NCI-H2227 treated with DMSO at 0.1 percent for 48 hours (cell line): ENCODE data around the gene LXN.
A peak's percentile ranks its signal among the peaks of the same experiment; 100 is the strongest.
"Not testable (repeated sequence)": the region's sequence is repeated elsewhere in the genome, so short reads cannot be mapped to it uniquely, and the experiment has no call there.

ENCODE experiments used
- DNase-seq: peaks from one replicate; lab custom pipeline; 2025; lab: John Stamatoyannopoulos, UW

Gene LXN

GRCh38 chr3:158672215-158673176, at the start of gene LXN:
Gene LXN, minus strand, starts transcription at chr3:158672648. Its CDS starts 170 bp downstream, at chr3:158672478.
- DNase-seq = peak; percentile 70

GRCh38 chr3:158722108-158722507, 49.7 kb upstream of the LXN start:
- no peak for DNase-seq

GRCh38 chr3:158718490-158719170, 46.2 kb upstream of the LXN start:
- no peak for DNase-seq

GRCh38 chr3:158717576-158717975, 45.1 kb upstream of the LXN start:
- DNase-seq = no peak

- DNase-seq = no peak
Observed at GRCh38 chr3:158713094-158713499, 40.6 kb upstream of the LXN start.

GRCh38 chr3:158712443-158712842, 40.0 kb upstream of the LXN start:
- DNase-seq = no peak

GRCh38 chr3:158711886-158712285, 39.4 kb upstream of the LXN start:
- no peak for DNase-seq

- DNase-seq = no peak
Observed at GRCh38 chr3:158710601-158711000, 38.2 kb upstream of the LXN start.

- no peak for DNase-seq
Observed at GRCh38 chr3:158709666-158710083, 37.2 kb upstream of the LXN start.

GRCh38 chr3:158703566-158703965, 31.1 kb upstream of the LXN start:
- DNase-seq = no peak

GRCh38 chr3:158702815-158703481, 30.5 kb upstream of the LXN start:
- no peak for DNase-seq

- no peak for DNase-seq
Observed at GRCh38 chr3:158701420-158702065, 29.1 kb upstream of the LXN start.

- no peak for DNase-seq
Observed at GRCh38 chr3:158700559-158700958, 28.1 kb upstream of the LXN start.

- DNase-seq = no peak
Observed at GRCh38 chr3:158696618-158697017, 24.2 kb upstream of the LXN start.

- DNase-seq = not testable (repeated sequence)
Observed at GRCh38 chr3:158693866-158694456, 21.5 kb upstream of the LXN start.

- DNase-seq = no peak
Observed at GRCh38 chr3:158685159-158685558, 12.7 kb upstream of the LXN start.

GRCh38 chr3:158683230-158683962, 10.9 kb upstream of the LXN start:
- no peak for DNase-seq

- no peak for DNase-seq
Observed at GRCh38 chr3:158680861-158681260, 8.4 kb upstream of the LXN start.

GRCh38 chr3:158679547-158680000, 7.1 kb upstream of the LXN start:
- DNase-seq = no peak

GRCh38 chr3:158678687-158679086, 6.2 kb upstream of the LXN start:
- no peak for DNase-seq

GRCh38 chr3:158671821-158672214, 630 bp downstream of the LXN start:
- no peak for DNase-seq
